ENCODE measurements around the gene FNDC3B.

Gene FNDC3B

GRCh38 chr3:172132159-172132586 is 92.8 kb downstream of the FNDC3B start:
- TF ChIP-seq CTCF (IDR thresholded peaks at IDR 0.05), result no peak

- no peak for TF ChIP-seq CTCF (IDR thresholded peaks at IDR 0.05)
These were observed 93.4 kb downstream of the FNDC3B start for GRCh38 chr3:172132721-172133311.

- TF ChIP-seq CTCF (IDR thresholded peaks at IDR 0.05), result no peak
These were observed 94.5 kb downstream of the FNDC3B start for GRCh38 chr3:172133838-172134237.

GRCh38 chr3:172134352-172134751 is 95.0 kb downstream of the FNDC3B start:
- TF ChIP-seq CTCF (IDR thresholded peaks at IDR 0.05), result no peak

GRCh38 chr3:172135185-172135584 is 95.8 kb downstream of the FNDC3B start:
- TF ChIP-seq CTCF (IDR thresholded peaks at IDR 0.05), result no peak

- TF ChIP-seq CTCF (IDR thresholded peaks at IDR 0.05), result no peak
These were observed 96.4 kb downstream of the FNDC3B start for GRCh38 chr3:172135820-172136219.

- no peak for TF ChIP-seq CTCF (IDR thresholded peaks at IDR 0.05)
These were observed 97.0 kb downstream of the FNDC3B start for GRCh38 chr3:172136330-172136729.

All from LNCAP (cell line).